ENCODE measurements around the gene CTIF. TPM values are rescaled to one million over a fixed set of nuclear protein-coding genes. Genes with fewer than 3 reads are reported as not detected.

CTIF gene
- total RNA-seq, 2 donors from 2014 or later = 30.6 to 61.2 TPM

DNA sequence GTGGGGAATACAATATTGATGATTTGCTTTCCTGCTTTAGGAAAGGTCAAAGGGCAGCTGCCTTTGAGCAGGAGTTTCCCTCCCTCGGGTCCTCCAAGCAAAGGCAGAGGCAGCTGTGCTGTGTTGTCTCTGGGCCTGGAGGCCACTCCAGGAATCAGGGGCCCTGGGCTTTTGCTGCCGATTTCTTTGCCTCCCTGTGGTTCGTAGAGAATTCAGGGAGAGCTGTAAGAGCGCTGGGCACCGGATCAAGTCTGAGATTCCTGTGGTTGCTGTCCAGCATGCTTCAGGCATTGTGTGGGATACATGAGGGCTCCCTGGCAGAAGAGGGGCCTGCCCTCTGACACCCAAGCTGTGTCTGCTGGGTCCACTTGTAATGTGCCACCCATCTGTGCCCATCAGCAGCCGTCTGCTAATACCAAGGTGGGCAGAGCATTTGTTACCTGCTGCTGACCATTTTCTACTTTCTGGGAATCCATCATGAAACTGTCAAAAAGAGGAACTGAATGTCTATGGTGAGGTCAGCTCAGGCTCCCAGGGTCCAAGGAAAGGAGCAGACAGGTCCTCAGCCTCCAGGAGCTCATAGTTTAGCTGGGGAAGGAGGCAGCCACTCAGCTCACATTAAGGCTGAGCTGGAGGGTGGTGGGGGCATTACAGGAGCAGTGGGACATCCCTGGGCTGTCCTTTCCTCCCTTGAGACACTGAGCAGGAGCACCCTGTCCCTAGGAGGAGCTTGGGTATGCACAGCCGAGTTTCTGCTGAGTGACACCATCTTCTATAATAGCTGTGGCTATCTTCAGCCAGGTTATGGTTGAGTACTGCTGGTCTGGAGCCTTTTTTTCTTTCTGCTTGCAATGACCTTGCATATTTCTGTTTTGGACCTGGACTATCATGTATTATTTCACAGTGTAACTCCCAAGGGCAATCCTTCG, 68.5 kb downstream of the CTIF start:
- peaks cover 0 to 58% of the 10 kb centered on the region in 2 donors for H3K4me1 ChIP-seq
- H3K9me3 ChIP-seq = no peaks in the 10 kb centered on the region
- TF ChIP-seq, protein P1, sequence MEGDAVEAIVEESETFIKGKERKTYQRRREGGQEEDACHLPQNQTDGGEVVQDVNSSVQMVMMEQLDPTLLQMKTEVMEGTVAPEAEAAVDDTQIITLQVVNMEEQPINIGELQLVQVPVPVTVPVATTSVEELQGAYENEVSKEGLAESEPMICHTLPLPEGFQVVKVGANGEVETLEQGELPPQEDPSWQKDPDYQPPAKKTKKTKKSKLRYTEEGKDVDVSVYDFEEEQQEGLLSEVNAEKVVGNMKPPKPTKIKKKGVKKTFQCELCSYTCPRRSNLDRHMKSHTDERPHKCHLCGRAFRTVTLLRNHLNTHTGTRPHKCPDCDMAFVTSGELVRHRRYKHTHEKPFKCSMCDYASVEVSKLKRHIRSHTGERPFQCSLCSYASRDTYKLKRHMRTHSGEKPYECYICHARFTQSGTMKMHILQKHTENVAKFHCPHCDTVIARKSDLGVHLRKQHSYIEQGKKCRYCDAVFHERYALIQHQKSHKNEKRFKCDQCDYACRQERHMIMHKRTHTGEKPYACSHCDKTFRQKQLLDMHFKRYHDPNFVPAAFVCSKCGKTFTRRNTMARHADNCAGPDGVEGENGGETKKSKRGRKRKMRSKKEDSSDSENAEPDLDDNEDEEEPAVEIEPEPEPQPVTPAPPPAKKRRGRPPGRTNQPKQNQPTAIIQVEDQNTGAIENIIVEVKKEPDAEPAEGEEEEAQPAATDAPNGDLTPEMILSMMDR (IDR thresholded peaks at IDR 0.05) = no peak
- H3K36me3 ChIP-seq = no peaks in the 10 kb centered on the region
- H3K27ac ChIP-seq = no peak overlapping the region
- H3K27me3 ChIP-seq = no peaks in the 10 kb centered on the region
- no peak overlapping the region for H3K4me3 ChIP-seq
- no peak for DNase-seq (ENCODE audit: low spot score)

DNA sequence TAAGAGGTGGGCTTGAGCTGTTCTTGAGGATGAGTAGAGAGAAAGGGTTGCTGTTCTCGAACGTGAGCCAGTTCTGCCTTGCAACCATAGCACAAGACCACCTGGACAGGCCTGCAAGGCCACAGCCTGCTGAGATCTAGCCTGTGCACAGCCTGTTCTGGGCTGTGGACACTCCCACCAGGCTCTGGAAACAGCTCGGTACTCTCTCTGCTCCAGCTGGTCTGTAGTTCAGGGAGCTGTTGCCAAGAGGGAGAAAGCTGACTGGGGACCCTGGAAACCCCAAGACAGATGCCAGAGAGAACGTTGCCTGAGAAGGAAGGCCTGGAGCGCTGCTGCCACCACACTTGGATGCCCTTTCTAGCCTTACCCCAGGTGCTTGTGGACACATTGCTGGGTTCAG, 69.8 kb downstream of the CTIF start:
- Histone ChIP-seq H3K27me3 (no peaks in the 10 kb centered on the region), H3K9me3 (no peaks in the 10 kb centered on the region), H3K4me3 (no peak overlapping the region), H3K4me1 (peaks cover 0 to 69% of the 10 kb centered on the region in 2 donors), H3K36me3 (no peaks in the 10 kb centered on the region), H3K27ac (no peak overlapping the region)
- DNase-seq (ENCODE audit: low spot score) = no peak
- TF ChIP-seq, protein P1 (IDR thresholded peaks at IDR 0.05) = no peak

- Histone ChIP-seq H3K4me1 (peaks cover 0 to 75% of the 10 kb centered on the region in 2 donors), H3K27me3 (no peaks in the 10 kb centered on the region), H3K36me3 (no peaks in the 10 kb centered on the region), H3K4me3 (no peak overlapping the region), H3K27ac (no peak overlapping the region), H3K9me3 (no peaks in the 10 kb centered on the region)
- TF ChIP-seq, protein P1 (IDR thresholded peaks at IDR 0.05) = no peak
- DNase-seq (ENCODE audit: low spot score) = no peak
Observed at GRCh38 chr18:48609114-48609513, 70.3 kb downstream of the CTIF start.

DNA sequence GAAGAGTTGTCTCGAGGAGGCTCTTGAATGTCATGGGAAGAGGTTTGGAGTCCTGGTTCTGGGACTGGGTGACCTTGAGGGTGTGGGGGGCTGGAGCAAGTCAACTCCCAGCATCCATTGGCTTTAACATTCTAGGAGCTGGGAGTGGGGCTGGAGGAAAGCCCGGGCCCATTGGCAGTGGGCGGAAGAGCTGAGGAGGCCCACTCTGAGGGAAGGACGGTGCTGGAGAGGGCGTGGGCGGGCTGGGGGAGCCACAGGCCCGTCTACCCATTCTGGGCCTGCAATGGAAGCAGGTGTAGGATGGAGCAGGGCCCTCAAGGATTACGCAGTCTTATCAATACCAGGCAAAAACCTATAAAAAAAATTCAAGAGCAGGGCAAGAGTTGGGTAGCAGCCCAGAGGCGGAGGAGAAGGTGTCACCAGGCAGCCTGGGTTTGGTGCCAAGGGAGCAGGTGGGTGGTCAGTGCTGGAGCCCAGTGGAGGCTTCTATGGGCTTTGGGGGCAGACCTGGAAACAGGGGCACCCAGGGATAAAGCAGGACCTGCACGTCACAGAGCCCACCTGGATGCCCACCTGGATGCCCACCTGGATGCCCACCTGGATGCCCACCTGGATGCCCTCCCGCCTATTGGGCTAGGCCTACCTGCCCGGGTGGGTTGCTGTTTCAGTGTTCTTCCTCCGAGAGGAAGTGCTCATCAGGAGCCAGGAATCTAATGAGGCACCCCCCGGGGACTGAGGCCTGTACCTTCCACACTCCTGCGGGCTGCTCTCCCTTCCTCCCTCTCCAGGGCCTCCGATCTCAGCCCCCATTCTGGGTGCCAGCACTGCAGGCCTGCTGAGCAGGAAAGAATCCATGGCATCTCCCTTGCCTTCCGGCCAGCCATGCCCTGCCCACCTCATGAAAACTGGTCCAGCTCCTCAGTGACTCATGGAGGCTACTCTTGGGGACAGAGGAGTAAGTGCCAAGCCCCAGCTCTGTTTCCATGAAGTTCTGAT, 71.3 kb downstream of the CTIF start:
- no peak for DNase-seq (ENCODE audit: low spot score)
- no peak overlapping the region for H3K4me3 ChIP-seq
- TF ChIP-seq, protein P1 (IDR thresholded peaks at IDR 0.05) = no peak
- no peaks in the 10 kb centered on the region for H3K27me3 ChIP-seq
- no peaks in the 10 kb centered on the region for H3K9me3 ChIP-seq
- peaks cover 0 to 75% of the 10 kb centered on the region in 2 donors for H3K4me1 ChIP-seq
- H3K36me3 ChIP-seq = no peaks in the 10 kb centered on the region
- H3K27ac ChIP-seq = no peak overlapping the region

GRCh38 chr18:48611203-48611602, 72.4 kb downstream of the CTIF start:
- TF ChIP-seq, protein P1 (IDR thresholded peaks at IDR 0.05) = no peak
- Histone ChIP-seq H3K36me3 (peaks cover 4% of the 10 kb centered on the region), H3K27me3 (no peaks in the 10 kb centered on the region), H3K27ac (no peak overlapping the region), H3K4me1 (peaks cover 0 to 73% of the 10 kb centered on the region in 2 donors), H3K4me3 (no peak overlapping the region), H3K9me3 (no peaks in the 10 kb centered on the region)
- DNase-seq (ENCODE audit: low spot score) = no peak

All from right atrium auricular region (tissue), 2 donors.